Astrocyte of the cerebellum (primary cell): ENCODE data around the gene PPM1L.
A peak's percentile ranks its signal among the peaks of the same experiment; 100 is the strongest.
"Not testable (repeated sequence)": the region's sequence is repeated elsewhere in the genome, so short reads cannot be mapped to it uniquely, and the experiment has no call there.

Experiments
- DNase-seq: peaks from one replicate; pipeline ENCODE4 v3.0.0-alpha.2; 2011; ENCODE audit warnings: low read depth
- H3K4me3 ChIP-seq: 2 replicates; pipeline ENCODE4 v1.5.1; 2011; ENCODE audit warnings: mild to moderate bottlenecking, low read depth, low read length, moderate library complexity
- in situ Hi-C: cut with HindIII; loops from 2 replicates; pipeline ENCODE4 v1.10.0; 2017; ENCODE audit warnings: low sequenced_read_pairs
- TF ChIP-seq, protein P1 (sequence below): IDR thresholded peaks from 2 replicates; pipeline ENCODE4 v1.5.1; 2012; ENCODE audit warnings: low read length, low read depth, moderate library complexity, mild to moderate bottlenecking; ENCODE audit errors: missing control alignments

PPM1L gene

GRCh38 chr3:161031134-161031533, 275.1 kb downstream of the PPM1L start:
- no peak for DNase-seq
- H3K4me3 ChIP-seq, result no peak overlapping the region
- TF ChIP-seq, protein P1, sequence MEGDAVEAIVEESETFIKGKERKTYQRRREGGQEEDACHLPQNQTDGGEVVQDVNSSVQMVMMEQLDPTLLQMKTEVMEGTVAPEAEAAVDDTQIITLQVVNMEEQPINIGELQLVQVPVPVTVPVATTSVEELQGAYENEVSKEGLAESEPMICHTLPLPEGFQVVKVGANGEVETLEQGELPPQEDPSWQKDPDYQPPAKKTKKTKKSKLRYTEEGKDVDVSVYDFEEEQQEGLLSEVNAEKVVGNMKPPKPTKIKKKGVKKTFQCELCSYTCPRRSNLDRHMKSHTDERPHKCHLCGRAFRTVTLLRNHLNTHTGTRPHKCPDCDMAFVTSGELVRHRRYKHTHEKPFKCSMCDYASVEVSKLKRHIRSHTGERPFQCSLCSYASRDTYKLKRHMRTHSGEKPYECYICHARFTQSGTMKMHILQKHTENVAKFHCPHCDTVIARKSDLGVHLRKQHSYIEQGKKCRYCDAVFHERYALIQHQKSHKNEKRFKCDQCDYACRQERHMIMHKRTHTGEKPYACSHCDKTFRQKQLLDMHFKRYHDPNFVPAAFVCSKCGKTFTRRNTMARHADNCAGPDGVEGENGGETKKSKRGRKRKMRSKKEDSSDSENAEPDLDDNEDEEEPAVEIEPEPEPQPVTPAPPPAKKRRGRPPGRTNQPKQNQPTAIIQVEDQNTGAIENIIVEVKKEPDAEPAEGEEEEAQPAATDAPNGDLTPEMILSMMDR, result no peak
- in situ Hi-C loops, result no loop called here

DNA sequence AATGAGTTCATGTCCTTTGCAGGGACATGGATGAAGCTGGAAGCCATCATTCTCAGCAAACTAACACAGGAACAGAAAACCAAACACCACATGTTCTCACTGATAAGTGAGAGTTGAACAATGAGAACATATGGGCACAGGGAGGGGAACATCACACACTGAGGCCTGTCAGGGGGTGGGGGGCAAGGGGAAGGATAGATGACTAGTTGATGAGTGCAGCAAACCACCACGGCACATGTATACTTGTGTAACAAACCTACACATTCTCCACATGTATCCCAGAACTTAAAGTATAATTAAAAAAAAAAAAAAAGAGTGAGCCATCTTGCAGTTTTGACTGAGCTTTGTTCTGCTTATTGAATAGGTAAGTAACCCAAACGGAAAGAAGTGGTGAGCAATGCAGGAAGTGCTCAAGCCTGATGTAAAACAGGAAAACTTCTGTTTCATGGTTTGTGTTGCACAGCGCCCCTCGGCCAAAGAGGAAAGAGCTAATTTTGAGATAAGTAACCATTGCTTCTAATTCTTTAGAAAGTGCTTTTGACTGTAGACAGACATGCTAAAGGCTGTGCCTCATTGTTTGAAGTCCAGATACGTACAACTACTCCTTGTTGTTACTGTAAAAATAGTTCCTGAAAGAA, 279.0 kb downstream of the PPM1L start:
- in situ Hi-C loops, DNase-seq, H3K4me3 ChIP-seq: not testable (repeated sequence)

GRCh38 chr3:161035711-161036110, 279.7 kb downstream of the PPM1L start:
- DNase-seq, result peak; percentile 93
- TF ChIP-seq, protein P1, result no peak
- in situ Hi-C loops, result no loop called here
- H3K4me3 ChIP-seq, result no peak overlapping the region

DNA sequence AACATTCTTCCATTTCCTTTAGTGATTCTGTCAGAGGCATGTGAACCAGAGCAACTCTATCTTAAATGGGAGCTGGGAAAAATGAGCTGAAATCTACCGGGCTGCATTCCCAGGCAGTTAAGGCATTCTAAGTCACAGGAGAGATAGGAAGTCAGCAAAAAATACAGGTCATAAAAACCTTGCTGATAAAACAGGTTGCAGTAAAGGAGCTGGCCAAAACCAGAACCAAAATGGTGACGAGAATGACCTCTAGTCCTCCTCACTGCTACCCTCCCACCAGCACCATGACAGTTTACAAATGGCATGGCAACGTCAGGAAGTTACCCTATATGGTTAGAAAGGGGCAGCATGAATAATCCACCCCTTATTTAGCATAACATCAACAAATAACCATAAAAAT, 282.7 kb downstream of the PPM1L start:
- TF ChIP-seq, protein P1, result no peak
- in situ Hi-C loops, result no loop called here
- no peak for DNase-seq
- H3K4me3 ChIP-seq, result no peak overlapping the region

DNA sequence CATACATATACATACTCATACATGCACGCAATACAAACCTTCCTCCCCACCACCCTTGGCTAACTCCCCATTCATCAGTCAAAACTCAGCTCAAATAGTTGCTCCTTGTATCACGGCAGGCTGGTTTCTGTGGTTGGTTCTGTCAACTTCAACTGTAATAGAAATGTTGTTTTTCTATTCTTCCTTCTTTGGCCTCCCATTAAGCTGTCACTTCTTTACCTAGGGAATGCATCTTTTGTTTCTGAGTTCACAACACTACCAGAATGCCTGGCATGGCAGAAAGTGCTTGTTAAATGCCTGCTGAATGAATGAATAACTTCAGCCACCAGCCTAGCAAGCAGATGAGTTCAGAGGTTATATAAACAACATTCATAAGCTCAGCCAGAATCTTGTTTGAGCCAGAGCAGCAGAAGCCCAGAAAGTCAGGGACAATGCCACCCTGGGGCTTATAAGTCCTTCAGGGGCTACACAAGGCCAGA, 286.0 kb downstream of the PPM1L start:
- DNase-seq, result peak; percentile 48
- TF ChIP-seq, protein P1, result no peak
- in situ Hi-C loops, result no loop called here
- H3K4me3 ChIP-seq, result no peak overlapping the region

DNA sequence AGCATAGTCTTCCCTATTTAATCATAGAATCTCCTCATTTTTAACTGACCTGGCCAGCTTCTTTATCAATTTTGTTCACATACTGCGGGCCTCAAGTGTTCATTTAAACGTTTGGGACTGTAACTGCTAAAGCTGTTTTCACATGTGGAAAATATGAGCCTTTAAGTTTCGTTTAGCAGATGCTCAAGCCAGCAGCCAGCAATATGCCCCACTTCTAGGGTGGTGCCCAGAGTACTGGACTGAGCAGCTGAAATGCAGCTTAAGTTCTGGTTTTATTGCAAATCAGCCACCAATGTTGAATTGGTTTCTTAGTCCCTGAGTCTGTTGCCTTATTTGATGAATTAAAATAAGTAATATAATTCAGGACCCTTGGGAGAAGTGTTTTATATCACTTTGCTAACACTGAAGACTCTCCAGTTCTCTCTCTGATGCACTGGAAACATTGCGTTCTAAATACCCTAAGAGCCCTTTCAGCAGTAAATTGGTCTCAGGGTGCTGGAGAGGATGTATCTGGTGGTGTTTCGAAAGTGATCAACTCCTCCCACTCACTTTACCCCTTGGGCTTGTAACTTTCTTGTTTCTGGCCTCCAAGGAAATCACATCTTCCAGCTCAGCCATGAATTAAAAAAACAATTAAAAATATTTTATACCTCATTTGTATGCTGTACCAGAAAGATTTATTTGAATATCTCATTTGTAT, 287.5 kb downstream of the PPM1L start:
- no peak overlapping the region for H3K4me3 ChIP-seq
- no peak for DNase-seq
- in situ Hi-C loops, result no loop called here
- TF ChIP-seq, protein P1, result no peak

- in situ Hi-C loops, result no loop called here
- TF ChIP-seq, protein P1, result no peak
- no peak overlapping the region for H3K4me3 ChIP-seq
- no peak for DNase-seq
Observed at GRCh38 chr3:161049683-161050248, 293.7 kb downstream of the PPM1L start.
